ENCODE measurements around the gene ATP5F1D.

ATP5F1D gene

DNA sequence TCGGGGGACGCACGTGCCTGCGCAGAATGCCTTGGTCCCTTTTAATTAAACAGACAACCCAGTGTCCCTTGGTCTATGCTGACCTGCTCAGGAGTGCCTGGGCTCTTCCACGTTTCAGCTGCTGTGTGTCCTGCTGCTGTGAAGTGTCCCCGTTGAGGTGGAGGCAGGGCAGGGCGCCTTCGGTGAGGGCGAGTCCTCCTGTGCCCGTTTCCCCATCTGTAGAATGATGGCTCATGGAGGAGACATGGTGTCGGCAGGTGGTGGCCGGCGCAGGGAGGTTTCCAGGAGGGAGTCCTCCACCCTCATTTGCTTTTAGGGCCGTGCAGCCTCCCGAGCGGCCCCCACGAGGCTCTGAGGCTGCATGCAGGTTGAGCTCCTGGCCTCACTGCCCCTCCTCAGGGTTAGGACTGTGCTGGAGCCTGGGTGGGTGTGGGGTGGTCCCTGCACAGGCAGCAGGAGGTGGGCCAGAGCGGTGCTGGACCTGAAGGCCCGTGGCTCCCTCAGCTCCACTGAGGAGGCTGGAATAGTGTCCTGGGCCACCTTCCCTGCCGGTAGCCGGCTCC is 27.2 kb upstream of the ATP5F1D start:
- Histone ChIP-seq H3K4me1 (ENCODE audit: control insufficient read depth, insufficient read depth, low read length) (peaks cover 3% of the 10 kb centered on the region), H3K27me3 (ENCODE audit: control insufficient read depth, insufficient read depth, low read length) (no peaks in the 10 kb centered on the region), H3K36me3 (ENCODE audit: control insufficient read depth, insufficient read depth, low read length) (peaks cover 28% of the 10 kb centered on the region), H3K9me3 (ENCODE audit: control insufficient read depth, insufficient read depth, low read length) (no peaks in the 10 kb centered on the region), H3K4me3 (ENCODE audit: low read depth, low read length) (no peak overlapping the region), H3K9ac (ENCODE audit: low read depth, low read length) (no peak overlapping the region)

DNA sequence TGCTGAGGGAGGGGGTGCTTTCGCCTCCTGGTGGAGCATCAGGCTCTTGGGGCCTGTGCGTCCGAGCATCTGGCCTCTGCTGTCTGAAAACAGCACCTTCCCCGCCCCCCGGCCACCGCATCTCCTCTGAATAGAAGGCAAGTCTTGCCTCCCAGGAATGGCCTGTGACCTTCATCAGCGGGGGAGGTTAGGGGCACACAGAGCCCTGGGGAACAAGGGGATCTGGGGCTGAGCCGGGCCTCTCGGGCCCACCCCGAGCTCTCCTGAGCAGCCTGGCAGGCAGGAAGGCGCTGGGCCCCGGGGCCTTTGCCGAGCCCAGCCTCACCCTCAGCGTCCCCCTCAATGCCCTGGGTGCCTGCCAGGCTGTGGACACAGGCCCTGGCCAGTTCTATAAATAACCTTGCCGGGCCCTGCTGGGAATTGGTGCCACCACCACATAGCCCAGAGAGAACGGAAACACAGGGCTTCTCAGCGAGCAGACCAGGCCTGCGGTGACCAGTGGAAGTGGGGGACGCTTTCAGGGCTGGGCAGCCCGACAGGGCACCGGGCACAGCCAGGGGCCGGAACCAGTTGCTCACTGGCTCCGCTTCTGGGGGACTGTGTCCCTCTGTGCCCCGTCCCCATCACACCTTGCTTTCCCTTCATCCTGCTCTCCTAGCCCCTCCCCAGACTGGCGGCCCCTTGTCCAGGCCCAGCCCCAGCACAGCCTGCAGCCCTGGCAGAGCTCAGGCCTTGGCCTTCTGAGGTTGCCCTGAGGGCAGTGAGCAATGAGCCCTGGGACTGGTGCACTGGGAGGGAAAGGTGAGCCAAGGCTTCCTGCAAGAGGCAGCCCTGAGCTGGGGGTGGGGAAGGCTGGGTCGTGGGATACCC is 26.5 kb upstream of the ATP5F1D start:
- H3K36me3 ChIP-seq (ENCODE audit: control insufficient read depth, insufficient read depth, low read length) = peaks cover 24% of the 10 kb centered on the region
- H3K27me3 ChIP-seq (ENCODE audit: control insufficient read depth, insufficient read depth, low read length) = no peaks in the 10 kb centered on the region
- peaks cover 3% of the 10 kb centered on the region for H3K4me1 ChIP-seq (ENCODE audit: control insufficient read depth, insufficient read depth, low read length)
- H3K9ac ChIP-seq (ENCODE audit: low read depth, low read length) = no peak overlapping the region
- H3K4me3 ChIP-seq (ENCODE audit: low read depth, low read length) = no peak overlapping the region
- no peaks in the 10 kb centered on the region for H3K9me3 ChIP-seq (ENCODE audit: control insufficient read depth, insufficient read depth, low read length)

DNA sequence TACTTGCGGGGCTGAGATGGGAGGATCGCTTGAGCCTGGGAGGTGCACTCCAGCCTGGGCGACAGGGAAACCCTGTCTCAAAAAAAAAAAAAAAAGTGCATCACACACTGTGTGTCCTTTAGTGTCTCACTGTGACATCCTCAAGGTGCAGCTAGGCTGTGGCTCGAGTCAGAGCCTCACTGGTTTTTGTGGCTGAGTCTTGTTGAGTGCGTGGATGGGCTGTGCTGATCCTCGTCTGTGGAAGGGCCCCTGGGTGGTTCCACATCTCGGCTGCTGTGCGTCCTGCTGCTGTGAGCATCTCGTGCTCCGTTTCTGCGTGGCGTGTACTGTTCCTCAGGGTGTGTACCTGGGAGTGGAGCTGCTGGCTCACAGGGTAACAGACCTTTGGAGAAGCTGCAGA is 24.8 kb upstream of the ATP5F1D start:
- peaks cover 39% of the 10 kb centered on the region for H3K36me3 ChIP-seq (ENCODE audit: control insufficient read depth, insufficient read depth, low read length)
- H3K4me3 ChIP-seq (ENCODE audit: low read depth, low read length) = no peak overlapping the region
- H3K4me1 ChIP-seq (ENCODE audit: control insufficient read depth, insufficient read depth, low read length) = peaks cover 3% of the 10 kb centered on the region
- H3K27me3 ChIP-seq (ENCODE audit: control insufficient read depth, insufficient read depth, low read length) = no peaks in the 10 kb centered on the region
- H3K9me3 ChIP-seq (ENCODE audit: control insufficient read depth, insufficient read depth, low read length) = no peaks in the 10 kb centered on the region
- no peak overlapping the region for H3K9ac ChIP-seq (ENCODE audit: low read depth, low read length)

DNA sequence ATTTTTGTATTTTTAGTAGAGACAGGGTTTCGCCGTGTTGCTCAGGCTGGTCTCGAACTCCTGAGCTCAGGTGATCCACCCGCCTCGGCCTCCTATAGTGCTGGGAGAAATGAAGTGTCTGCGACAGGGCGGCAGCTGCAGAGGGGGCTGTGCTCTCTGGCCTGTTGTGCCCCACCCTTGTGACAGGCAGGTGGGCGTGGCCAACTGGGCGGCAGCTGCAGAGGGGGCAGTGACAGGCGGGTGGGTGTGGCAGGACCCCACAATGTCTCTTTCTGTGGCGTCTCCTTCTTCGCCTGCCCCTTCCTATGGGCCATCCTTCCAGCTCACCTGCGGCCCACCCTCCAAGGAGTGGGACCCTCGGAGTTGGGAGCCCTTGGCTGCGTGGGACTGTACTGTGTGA is 24.2 kb upstream of the ATP5F1D start:
- no peak overlapping the region for H3K9ac ChIP-seq (ENCODE audit: low read depth, low read length)
- no peak overlapping the region for H3K4me3 ChIP-seq (ENCODE audit: low read depth, low read length)
- no peaks in the 10 kb centered on the region for H3K9me3 ChIP-seq (ENCODE audit: control insufficient read depth, insufficient read depth, low read length)
- no peaks in the 10 kb centered on the region for H3K27me3 ChIP-seq (ENCODE audit: control insufficient read depth, insufficient read depth, low read length)
- peaks cover 40% of the 10 kb centered on the region for H3K36me3 ChIP-seq (ENCODE audit: control insufficient read depth, insufficient read depth, low read length)
- H3K4me1 ChIP-seq (ENCODE audit: control insufficient read depth, insufficient read depth, low read length) = peaks cover 3% of the 10 kb centered on the region

DNA sequence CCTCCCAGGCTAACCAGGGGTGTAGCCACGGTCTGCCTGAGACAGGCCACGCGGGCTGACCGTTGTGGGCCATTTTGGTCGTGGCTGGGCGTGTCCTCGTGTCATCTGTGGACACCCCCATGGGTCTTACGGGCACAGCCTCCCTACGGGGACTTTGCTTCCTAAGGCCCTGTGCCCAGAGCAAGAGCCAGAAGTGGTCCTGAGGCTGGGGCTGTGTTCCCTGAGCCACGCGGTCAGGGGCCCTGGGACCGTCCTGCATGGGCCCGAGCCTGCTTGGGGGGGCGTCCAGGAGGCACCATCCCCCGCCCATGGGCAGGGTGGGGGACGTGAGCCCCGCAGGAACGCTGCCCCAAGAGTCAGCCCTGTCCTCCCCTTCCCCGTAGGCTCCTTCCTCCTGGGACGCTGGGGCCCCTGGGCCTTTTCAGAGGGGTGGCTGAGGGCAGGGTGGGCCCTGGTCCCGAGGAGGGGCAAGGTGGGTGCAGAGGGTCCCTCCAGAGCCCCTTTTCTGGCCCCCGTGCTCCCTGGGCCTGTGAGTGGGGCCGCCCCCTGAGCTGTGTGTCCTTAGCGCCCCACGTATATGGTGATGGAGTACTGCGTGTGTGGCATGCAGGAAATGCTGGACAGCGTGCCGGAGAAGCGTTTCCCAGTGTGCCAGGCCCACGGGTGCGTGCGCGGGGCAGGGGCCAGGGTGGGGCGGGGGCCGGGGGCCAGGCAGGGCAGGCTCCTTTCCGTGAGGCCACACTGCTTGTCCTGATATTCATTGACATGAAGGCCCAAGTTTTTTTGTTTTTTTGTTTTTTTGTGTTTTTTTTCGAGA is 22.6 kb upstream of the ATP5F1D start:
- H3K9me3 ChIP-seq (ENCODE audit: control insufficient read depth, insufficient read depth, low read length) = no peaks in the 10 kb centered on the region
- H3K27me3 ChIP-seq (ENCODE audit: control insufficient read depth, insufficient read depth, low read length) = no peaks in the 10 kb centered on the region
- no peak overlapping the region for H3K9ac ChIP-seq (ENCODE audit: low read depth, low read length)
- H3K36me3 ChIP-seq (ENCODE audit: control insufficient read depth, insufficient read depth, low read length) = peaks cover 47% of the 10 kb centered on the region
- H3K4me1 ChIP-seq (ENCODE audit: control insufficient read depth, insufficient read depth, low read length) = peaks cover 3% of the 10 kb centered on the region
- H3K4me3 ChIP-seq (ENCODE audit: low read depth, low read length) = no peak overlapping the region

DNA sequence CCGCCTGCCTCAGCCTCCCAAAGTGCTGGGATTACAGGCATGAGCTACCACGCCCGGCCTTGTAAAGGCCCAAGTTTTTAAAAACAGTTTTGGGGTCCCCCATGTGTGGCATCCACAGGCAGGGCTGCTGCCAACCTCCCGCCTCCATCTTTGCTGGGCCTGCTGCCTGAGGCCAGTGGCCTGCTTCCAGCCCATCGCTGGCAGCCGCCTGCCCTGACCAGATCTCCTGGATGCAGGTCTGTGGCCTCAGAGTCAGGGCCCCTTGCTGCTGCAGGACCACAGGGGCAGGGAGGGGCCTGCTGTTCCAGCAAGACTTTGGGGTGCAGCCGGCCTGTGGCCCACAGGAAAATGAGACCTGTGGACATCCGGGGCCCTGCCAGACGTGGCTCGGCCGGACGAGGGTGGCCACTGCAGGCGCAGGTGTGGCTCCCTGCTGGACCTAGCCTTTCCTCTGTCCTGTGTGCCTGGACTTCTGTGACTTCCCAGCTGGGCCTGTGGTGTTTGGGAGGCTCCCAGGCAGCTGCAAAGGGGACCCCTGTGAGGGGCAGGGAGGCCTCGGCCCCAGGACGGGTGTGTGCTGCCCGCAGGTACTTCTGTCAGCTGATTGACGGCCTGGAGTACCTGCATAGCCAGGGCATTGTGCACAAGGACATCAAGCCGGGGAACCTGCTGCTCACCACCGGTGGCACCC is 21.6 kb upstream of the ATP5F1D start:
- peaks cover 49% of the 10 kb centered on the region for H3K36me3 ChIP-seq (ENCODE audit: control insufficient read depth, insufficient read depth, low read length)
- H3K9me3 ChIP-seq (ENCODE audit: control insufficient read depth, insufficient read depth, low read length) = no peaks in the 10 kb centered on the region
- no peak overlapping the region for H3K9ac ChIP-seq (ENCODE audit: low read depth, low read length)
- H3K27me3 ChIP-seq (ENCODE audit: control insufficient read depth, insufficient read depth, low read length) = no peaks in the 10 kb centered on the region
- H3K4me3 ChIP-seq (ENCODE audit: low read depth, low read length) = no peak overlapping the region
- peaks cover 3% of the 10 kb centered on the region for H3K4me1 ChIP-seq (ENCODE audit: control insufficient read depth, insufficient read depth, low read length)

DNA sequence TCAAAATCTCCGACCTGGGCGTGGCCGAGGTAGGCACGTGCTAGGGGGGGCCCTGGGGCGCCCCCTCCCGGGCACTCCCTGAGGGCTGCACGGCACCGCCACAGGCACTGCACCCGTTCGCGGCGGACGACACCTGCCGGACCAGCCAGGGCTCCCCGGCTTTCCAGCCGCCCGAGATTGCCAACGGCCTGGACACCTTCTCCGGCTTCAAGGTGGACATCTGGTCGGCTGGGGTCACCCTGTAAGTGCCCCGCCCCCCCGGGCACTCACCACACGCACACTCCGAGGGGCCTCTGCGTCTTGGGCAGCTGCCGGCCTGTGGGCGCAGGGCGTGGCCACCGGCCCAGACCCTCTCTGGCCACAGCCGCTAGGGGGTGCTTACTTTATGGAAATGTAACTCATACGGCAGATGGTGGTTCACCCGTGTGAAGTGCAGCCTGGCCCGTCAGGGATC is 21.0 kb upstream of the ATP5F1D start:
- Histone ChIP-seq H3K36me3 (ENCODE audit: control insufficient read depth, insufficient read depth, low read length) (peaks cover 50% of the 10 kb centered on the region), H3K9ac (ENCODE audit: low read depth, low read length) (no peak overlapping the region), H3K4me3 (ENCODE audit: low read depth, low read length) (no peak overlapping the region), H3K4me1 (ENCODE audit: control insufficient read depth, insufficient read depth, low read length) (peaks cover 3% of the 10 kb centered on the region), H3K9me3 (ENCODE audit: control insufficient read depth, insufficient read depth, low read length) (no peaks in the 10 kb centered on the region), H3K27me3 (ENCODE audit: control insufficient read depth, insufficient read depth, low read length) (no peaks in the 10 kb centered on the region)

DNA sequence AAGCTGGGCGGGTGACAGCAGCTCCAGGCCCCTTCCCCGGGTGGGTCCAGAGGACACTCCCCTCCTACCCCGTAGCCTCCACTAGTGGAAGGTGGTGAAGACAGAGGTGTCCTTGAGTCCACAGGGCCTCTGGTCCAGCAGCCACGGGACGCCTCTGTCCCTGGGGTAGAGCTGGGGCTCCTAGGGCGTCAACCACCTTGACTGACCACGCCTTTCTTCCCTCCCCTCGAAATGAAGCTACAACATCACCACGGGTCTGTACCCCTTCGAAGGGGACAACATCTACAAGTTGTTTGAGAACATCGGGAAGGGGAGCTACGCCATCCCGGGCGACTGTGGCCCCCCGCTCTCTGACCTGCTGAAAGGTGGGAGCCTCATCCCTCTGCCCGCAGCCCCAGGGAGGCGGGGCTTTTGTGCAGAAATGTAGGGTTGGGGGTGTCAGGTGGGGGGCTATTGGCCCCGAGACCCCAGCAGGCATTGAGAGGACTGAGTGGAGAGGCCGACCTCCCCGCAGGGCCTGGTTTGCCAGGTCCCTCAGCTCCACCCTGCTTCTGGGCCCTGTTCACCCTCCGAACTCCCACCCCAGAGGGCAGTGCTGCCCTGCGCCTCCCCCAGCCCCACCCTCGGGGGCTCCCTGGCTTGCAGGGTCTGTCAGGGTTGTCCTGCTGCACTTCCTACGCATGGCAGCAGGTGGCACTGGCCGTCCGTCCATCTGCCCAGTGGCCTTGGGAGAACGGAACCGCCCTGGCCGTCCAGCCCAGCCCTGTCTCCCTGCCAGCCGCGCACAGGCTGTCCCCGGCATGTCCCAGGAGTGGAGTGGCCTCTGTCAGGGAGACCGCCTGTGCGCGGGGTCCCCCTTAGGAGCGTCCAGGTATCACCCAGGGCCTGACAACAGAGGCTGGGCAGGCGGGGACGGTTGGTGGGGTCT is 20.3 kb upstream of the ATP5F1D start:
- Histone ChIP-seq H3K4me3 (ENCODE audit: low read depth, low read length) (no peak overlapping the region), H3K9ac (ENCODE audit: low read depth, low read length) (no peak overlapping the region), H3K4me1 (ENCODE audit: control insufficient read depth, insufficient read depth, low read length) (peaks cover 3% of the 10 kb centered on the region), H3K36me3 (ENCODE audit: control insufficient read depth, insufficient read depth, low read length) (peaks cover 56% of the 10 kb centered on the region), H3K9me3 (ENCODE audit: control insufficient read depth, insufficient read depth, low read length) (no peaks in the 10 kb centered on the region), H3K27me3 (ENCODE audit: control insufficient read depth, insufficient read depth, low read length) (no peaks in the 10 kb centered on the region)

DNA sequence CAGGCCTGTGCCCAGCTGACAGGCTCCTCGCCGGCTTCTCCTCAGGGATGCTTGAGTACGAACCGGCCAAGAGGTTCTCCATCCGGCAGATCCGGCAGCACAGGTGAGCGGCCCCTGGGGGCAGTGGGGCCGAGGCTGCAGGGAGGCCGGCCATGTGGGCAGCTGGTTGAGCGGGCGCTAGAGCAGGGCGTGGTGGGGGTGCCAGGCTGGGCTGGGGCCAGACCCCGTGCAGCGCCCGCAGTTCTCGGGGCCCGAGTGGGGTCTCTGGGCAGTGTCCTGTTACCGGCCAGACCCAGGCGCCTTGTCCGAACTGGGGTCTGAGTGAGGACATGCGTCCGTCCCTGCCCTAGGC is 19.7 kb upstream of the ATP5F1D start:
- peaks cover 3% of the 10 kb centered on the region for H3K4me1 ChIP-seq (ENCODE audit: control insufficient read depth, insufficient read depth, low read length)
- H3K9me3 ChIP-seq (ENCODE audit: control insufficient read depth, insufficient read depth, low read length) = no peaks in the 10 kb centered on the region
- H3K4me3 ChIP-seq (ENCODE audit: low read depth, low read length) = no peak overlapping the region
- no peaks in the 10 kb centered on the region for H3K27me3 ChIP-seq (ENCODE audit: control insufficient read depth, insufficient read depth, low read length)
- no peak overlapping the region for H3K9ac ChIP-seq (ENCODE audit: low read depth, low read length)
- peaks cover 63% of the 10 kb centered on the region for H3K36me3 ChIP-seq (ENCODE audit: control insufficient read depth, insufficient read depth, low read length)

DNA sequence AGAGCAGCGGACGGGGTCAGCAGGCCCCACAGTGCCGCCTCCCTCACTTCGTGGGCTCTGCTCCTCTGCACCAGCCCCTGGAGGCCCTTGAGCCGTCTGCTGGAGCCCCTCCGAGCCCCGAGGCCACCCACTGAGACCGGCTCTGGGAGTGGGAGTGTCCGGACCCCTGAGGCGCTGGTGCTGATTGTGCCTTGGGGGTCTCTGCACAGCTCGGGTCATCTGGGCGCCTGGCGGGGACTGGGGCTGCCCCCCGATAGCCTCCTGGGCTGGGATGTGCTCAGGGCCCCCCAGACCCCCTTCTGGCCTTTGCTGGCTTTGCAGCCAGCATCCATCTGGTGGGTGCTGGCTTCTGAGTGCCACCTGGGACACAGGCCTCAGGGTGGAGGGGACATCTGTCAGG is 19.2 kb upstream of the ATP5F1D start:
- H3K27me3 ChIP-seq (ENCODE audit: control insufficient read depth, insufficient read depth, low read length) = no peaks in the 10 kb centered on the region
- peaks cover 66% of the 10 kb centered on the region for H3K36me3 ChIP-seq (ENCODE audit: control insufficient read depth, insufficient read depth, low read length)
- H3K4me1 ChIP-seq (ENCODE audit: control insufficient read depth, insufficient read depth, low read length) = no peaks in the 10 kb centered on the region

More for the DNA sequence above, 19.2 kb upstream of the ATP5F1D start:
- Histone ChIP-seq H3K9ac (ENCODE audit: low read depth, low read length) (no peak overlapping the region), H3K9me3 (ENCODE audit: control insufficient read depth, insufficient read depth, low read length) (no peaks in the 10 kb centered on the region), H3K4me3 (ENCODE audit: low read depth, low read length) (no peak overlapping the region)
